Stimulated activated CD4-positive, alpha-beta T cell treated with anti-CD3 and anti-CD28 coated beads, Interleukin-4, amount 100 ng/mL, for 24 hours (primary cell): ENCODE measurements around the gene EEF1AKMT2.

Source experiments
- DNase-seq: peaks from one replicate; pipeline ENCODE4 v3.0.0-alpha.2; 2020

The EEF1AKMT2 gene

GRCh38 chr10:124717911-124718741 lies 73.6 kb downstream of the EEF1AKMT2 start:
- DNase-seq = peak; percentile 85

GRCh38 chr10:124717041-124717757 lies 74.5 kb downstream of the EEF1AKMT2 start:
- DNase-seq = no peak

GRCh38 chr10:124716369-124716768 lies 75.3 kb downstream of the EEF1AKMT2 start:
- no peak for DNase-seq

GRCh38 chr10:124715439-124715838 lies 76.2 kb downstream of the EEF1AKMT2 start:
- no peak for DNase-seq

GRCh38 chr10:124713679-124714255 lies 77.9 kb downstream of the EEF1AKMT2 start:
- no peak for DNase-seq

- DNase-seq = no peak
These were observed 78.8 kb downstream of the EEF1AKMT2 start for GRCh38 chr10:124712704-124713407.

GRCh38 chr10:124711145-124711544 lies 80.5 kb downstream of the EEF1AKMT2 start:
- DNase-seq = no peak

GRCh38 chr10:124710266-124710881 lies 81.3 kb downstream of the EEF1AKMT2 start:
- DNase-seq = no peak

GRCh38 chr10:124709861-124710260 lies 81.8 kb downstream of the EEF1AKMT2 start:
- no peak for DNase-seq

GRCh38 chr10:124708922-124709520 lies 82.7 kb downstream of the EEF1AKMT2 start:
- no peak for DNase-seq

- no peak for DNase-seq
These were observed 83.4 kb downstream of the EEF1AKMT2 start for GRCh38 chr10:124708246-124708779.
